HS-27A (cell line): ENCODE measurements around the gene FRMD5.

Experiments
- DNase-seq: peaks from one replicate; pipeline ENCODE4 v3.0.0-alpha.2; 2012; ENCODE audit warnings: low read depth, missing footprints

Gene FRMD5

GRCh38 chr15:43975326-43975725 is 219.7 kb downstream of the FRMD5 start:
- no peak for DNase-seq

DNA sequence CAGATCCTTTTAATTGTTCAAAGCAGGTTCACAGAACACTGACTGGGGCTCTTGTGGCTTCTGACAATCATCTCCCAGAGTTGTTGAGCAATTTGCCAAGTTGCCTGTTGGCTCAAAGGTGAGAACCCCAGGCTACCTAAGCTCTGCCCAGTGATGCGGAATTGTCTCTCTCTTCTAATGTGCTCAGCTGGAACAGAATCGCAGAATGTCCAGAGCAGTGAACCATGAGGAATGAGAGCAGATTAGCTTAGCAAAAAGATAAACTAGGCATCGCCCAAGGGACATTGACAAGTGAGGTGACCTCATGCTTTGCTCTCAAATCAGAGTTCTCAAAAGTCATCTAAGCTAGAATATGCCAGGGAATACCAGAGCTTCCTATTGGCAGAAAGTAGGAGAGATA is 220.2 kb downstream of the FRMD5 start:
- no peak for DNase-seq

DNA sequence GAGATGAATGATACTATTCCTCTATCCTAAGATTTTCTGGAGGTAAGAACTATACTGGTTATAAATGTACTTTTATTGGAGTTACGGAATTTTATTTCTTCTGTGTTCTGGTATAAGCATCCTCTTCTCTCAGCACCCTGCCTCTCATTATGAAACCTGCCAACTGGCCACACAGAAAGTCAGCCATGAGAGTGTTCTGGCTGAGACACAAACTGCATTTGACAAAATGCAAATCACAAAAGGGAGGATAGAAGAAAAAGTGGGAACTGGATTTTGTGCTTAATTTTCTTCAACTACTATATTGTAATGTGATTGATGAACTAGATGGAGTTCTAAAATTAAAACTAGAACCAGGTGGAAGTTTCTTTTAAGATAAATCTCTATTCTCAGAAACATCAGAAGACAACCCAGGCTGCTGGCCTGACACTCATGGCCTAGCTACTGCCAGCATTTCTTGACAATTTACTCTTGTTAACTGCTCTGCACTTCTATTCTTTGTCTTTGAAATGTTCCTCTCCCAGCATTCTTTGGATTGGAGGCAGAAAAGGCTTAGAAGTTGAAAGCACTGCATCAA is 225.2 kb downstream of the FRMD5 start:
- DNase-seq, result no peak

- DNase-seq, result no peak
Observed at GRCh38 chr15:43968551-43968950, 226.5 kb downstream of the FRMD5 start.

- DNase-seq, result no peak
Observed at GRCh38 chr15:43966646-43967045, 228.4 kb downstream of the FRMD5 start.

GRCh38 chr15:43958861-43959330 is 236.2 kb downstream of the FRMD5 start:
- DNase-seq, result no peak

DNA sequence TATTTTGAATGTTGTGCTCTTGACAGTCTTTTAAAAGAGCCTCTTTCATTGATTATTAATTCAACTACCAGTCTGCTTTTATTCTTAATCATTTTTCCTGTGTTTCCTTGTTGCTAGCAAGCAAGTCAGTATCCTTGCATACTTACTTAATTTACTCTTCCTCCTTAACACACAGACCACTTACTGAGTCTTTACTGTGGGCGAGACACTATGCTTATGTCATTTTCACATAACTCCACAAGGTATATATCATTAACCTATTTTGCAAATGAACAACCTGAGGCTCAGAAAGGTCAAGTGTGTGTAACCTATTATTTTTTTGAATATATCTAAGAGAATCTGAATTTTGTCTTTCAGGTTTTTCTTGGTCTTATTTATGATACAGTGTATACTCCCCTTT is 237.3 kb downstream of the FRMD5 start:
- DNase-seq, result no peak

GRCh38 chr15:43955140-43955539 is 239.9 kb downstream of the FRMD5 start:
- no peak for DNase-seq

GRCh38 chr15:43954181-43954621 is 240.9 kb downstream of the FRMD5 start:
- DNase-seq, result no peak

DNA sequence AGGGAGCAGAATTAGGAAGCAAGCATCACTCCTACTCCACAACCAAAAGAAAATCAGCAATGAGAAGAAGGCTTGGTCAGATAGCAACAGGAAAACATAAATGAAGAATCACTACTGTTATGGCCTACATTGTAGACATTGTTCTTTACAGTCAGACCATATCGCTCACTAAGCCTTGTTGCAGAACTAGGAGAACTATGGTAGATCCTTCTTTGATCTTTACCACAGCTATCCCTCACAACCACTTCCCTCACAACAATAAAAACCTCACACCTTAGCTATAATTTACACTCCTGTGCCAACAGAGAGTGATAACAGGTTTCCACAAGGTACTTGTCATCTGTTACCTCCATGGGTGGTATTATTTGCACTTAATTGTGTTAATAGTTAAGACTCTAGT is 241.7 kb downstream of the FRMD5 start:
- DNase-seq, result no peak

DNA sequence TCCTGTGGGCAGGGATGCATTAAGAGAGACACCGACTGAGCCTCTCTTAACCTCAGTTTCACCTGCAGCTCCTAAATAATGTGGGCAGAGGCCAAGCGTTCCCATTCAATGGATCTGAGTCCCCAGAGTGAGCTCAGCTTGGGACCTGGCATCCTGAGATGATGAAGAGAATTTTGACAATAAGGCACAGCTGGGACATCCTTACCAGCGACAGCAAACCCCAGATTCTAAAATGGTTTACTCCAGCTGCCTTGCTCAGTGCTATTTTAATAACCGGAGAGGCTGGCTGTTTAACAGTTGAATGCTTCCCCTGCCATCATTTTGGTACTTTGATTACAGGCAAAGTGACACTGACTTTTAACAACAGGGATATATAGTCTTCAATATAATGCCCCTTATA is 244.5 kb downstream of the FRMD5 start:
- no peak for DNase-seq

DNA sequence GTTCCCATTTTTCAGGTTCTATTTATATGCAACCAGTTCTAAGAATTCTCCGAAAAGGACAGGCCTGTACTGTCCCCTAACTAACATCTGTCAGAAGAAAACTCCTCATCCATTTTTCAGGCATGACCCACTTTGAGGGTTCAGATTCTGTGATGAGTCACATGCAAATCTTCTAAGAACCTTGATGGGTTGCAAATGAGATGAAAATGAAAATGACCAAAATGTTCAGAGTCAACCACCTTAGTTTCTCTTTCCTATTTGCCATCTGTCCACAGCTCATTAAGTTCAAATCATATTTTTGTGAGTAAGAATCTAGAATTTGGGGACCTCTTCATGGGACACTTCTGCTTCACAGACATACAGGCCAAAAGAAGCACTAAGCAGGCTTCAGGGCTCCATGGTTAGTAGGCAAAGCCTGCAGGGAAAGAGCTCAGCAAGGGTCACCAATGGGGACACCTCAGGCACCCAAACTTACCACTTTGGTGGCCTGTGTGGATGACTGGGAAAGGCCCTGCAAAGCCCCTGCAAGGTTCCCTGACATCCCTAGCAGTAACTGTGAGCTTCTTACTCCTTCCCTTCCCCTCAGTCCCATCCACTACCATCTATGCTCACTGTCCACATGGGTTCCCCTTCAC is 246.3 kb downstream of the FRMD5 start:
- DNase-seq, result no peak

DNA sequence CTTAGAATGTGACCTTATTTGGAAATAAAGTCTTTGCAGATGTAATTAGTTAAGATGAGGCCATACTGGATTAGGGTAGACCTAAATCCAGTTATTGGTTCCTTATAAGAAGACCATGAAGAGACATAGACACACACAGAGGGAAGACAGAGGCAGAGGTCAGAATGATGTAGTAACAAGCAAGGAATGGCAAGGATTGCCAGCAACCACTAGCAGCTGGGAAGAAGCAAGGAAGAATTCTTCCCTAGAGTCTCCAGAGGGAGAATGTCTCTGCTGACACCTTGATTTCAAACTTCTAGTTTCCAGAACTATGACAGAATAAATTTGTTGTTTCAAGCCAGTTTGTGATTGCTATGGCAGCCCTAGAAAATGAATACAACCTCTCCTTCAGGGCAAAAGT is 251.6 kb downstream of the FRMD5 start:
- DNase-seq, result no peak

- no peak for DNase-seq
Observed at GRCh38 chr15:43942194-43942593, 252.9 kb downstream of the FRMD5 start.

DNA sequence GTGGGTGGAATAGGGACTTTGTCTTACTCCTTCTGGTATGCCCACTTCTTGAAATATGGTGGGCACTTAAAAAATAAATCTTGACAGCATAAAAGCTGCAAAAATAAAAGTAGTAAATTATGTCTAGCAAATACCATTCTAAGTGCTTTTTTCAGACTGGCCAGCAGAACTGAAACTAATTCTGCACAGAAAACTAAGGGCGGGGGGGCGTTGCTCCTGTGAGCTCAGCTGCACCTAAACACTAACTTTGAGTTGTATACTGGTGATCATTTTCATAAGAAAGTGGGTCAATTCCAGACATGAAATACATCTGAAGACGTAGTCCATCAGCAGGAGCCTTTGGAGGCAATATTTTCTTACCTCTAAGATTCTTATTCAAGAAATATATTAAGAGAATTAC is 253.5 kb downstream of the FRMD5 start:
- no peak for DNase-seq

GRCh38 chr15:43941071-43941470 is 254.0 kb downstream of the FRMD5 start:
- no peak for DNase-seq

GRCh38 chr15:43939070-43939469 is 256.0 kb downstream of the FRMD5 start:
- DNase-seq, result no peak

DNA sequence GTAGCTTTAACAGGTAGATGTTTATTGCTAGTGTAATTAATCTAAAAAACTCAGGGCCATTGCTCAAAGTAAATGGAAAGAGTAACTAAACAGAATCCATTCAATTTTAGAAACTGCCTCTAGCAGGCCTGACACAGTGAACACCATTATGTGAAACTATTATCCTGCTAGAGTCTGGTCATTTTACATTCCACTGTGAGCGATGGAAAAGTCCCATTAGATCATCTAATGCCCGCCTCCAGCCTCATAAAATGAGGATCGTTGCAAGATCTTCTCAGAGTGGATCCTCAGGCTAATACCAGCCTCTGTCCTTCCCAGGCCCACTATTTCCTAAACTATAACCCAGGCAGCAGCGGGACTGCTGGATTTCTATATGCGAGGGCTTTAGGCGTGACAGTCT is 260.6 kb downstream of the FRMD5 start:
- no peak for DNase-seq

DNA sequence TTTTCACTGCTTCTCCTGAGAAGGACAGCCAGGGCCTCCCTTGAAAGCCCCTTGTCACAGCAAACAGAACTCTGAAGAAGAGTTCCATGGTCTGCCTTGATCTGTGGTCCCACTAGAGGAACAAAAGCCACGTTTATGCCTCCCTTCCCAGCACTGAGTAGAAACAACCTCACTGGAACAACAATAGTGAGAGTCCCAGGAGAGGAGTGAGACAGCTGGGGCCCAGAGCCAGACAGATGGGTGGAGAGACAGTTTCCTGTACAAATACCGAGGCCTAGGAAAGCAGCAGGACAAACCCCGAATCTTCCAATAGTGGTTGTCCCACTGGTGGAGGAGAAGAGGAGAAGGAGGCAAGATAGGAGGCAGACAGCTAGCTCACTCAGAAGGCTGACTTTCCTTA is 262.2 kb downstream of the FRMD5 start:
- DNase-seq, result no peak

DNA sequence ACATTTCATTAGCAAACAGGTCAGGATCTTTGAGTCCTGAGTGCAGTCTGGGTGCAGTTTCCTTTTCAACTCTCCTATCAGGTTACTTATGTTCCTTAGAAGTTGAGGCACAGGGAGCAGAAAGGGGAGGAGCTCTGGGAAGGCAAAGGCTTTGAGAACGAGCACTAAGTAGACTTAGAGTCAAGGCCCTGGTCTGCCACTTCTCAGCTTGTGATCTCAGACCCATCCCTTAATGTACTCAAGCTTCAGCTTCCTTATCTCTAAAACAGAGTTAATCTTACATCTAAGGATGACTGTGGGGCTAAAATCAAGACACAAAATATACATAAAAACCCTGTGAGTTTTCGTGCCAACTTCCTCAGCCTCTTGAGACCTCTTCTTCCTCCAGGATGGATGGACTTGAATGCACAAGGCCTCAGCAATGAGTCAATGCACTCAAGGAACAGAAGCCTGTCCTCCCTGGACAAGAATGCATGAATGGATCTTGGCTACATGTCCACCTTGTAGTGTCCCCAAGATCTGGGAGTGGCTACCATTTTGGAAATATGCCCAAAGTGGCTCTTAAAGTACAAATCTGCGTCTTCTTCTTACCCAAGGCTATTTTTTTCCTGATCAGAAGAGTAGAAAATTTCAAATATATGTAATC is 263.2 kb downstream of the FRMD5 start:
- DNase-seq, result no peak

GRCh38 chr15:43931119-43931518 is 264.0 kb downstream of the FRMD5 start:
- no peak for DNase-seq

GRCh38 chr15:43930556-43930955 is 264.5 kb downstream of the FRMD5 start:
- no peak for DNase-seq

- no peak for DNase-seq
Observed at GRCh38 chr15:43930079-43930478, 265.0 kb downstream of the FRMD5 start.

DNA sequence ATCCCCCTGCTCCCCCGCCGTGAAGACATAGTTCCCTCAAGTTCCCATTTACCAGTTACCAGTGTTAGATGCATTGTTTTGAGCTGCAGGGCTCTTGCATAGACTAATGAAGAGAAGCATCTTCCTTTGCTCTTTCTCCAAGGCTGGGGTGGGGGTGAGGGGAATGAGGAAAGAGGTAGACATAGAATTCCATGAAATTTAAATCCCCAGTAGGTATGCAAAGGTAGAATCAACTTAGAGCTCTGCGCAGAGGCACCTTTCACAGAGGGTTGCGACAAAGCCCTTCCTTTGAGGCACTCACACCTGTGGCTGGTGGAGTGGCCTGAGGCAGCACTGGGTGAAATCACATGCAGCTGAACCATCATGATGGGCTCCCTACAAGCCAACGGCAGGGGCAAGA is 266.9 kb downstream of the FRMD5 start:
- no peak for DNase-seq
